NB4 (cell line): Measurements from ENCODE around the gene USP17L24.
"Not testable (repeated sequence)": the region's sequence is repeated elsewhere in the genome, so short reads cannot be mapped to it uniquely, and the experiment has no call there.

ENCODE experiments used
- CTCF ChIP-seq: IDR thresholded peaks from one replicate; pipeline ENCODE4 v1.5.1; 2012; ENCODE audit warnings: low read depth, low read length
- MAX ChIP-seq: IDR thresholded peaks from 2 replicates; pipeline ENCODE4 v1.6.1; 2011; ENCODE audit warnings: low read depth, low read length
- POLR2A ChIP-seq: IDR thresholded peaks from 2 replicates; pipeline ENCODE4 v1.6.1; 2011; ENCODE audit warnings: mild to moderate bottlenecking; ENCODE audit not compliant: insufficient read length; ENCODE audit errors: extremely low read depth

GRCh38 chr4:9329611-9330010 lies 4.6 kb downstream of the USP17L24 start, which contains the start of gene USP17L25:
- TF ChIP-seq CTCF, POLR2A, MAX: not testable (repeated sequence)
